HCT116 (cell line): ENCODE data around the gene MCF2L. TPM values are rescaled to one million over a fixed set of nuclear protein-coding genes. Genes with fewer than 3 reads are reported as not detected.

Experiments used
- ATAC-seq: fragments of 200-7000 bp; cut with Tn5 transposase; 2 replicates; pipeline ENCODE4 v1.9.1; 2020; ENCODE audit warnings: mild to moderate bottlenecking, moderate library complexity
- BruUV-seq: library from RNA; stranded (reverse); fragments of 400-500 nt; replicated peaks from 2 replicates; lab custom pipeline; 2021; lab: Mats Ljungman, UMichigan
- CTCF ChIA-PET: fragments of 300-600 bp; sonication (Branson Sonifier 250); formaldehyde crosslinking; loops from one replicate; lab custom pipeline; 2021; ENCODE audit warnings: antibody characterized with exemption; lab: Charles Lee
- POLR2A ChIA-PET: fragments of 300-600, 350-600 bp; sonication (Branson Sonifier 250); formaldehyde crosslinking; loops from one replicate; lab custom pipeline; 2021; ENCODE audit warnings: antibody characterized with exemption; lab: Charles Lee
- RAD21 ChIA-PET, 2 experiments: fragments of 300-600 bp; sonication (Branson Sonifier 250); formaldehyde crosslinking; loops; one replicate each; lab custom pipeline; 2023; ENCODE audit warnings: low total read pairs in 2 of 2; ENCODE audit not compliant: uncharacterized antibody in 2 of 2, unreplicated experiment in 2 of 2, low non-redundant PET in 1 of 2; lab: Charles Lee
- DNase-seq: peaks from one replicate; pipeline ENCODE4 v3.0.0-alpha.2; 2010; ENCODE audit warnings: low read depth, low spot score
- H2AFZ ChIP-seq: fragments of 200-600 bp; shearing (Covaris generic), sonication (generic); 2 replicates; pipeline ENCODE4 v1.6.1; 2017; ENCODE audit warnings: low read depth, mixed run types, mixed read lengths, antibody characterized with exemption, low read length; ENCODE audit not compliant: poor library complexity, severe bottlenecking
- H3K27ac ChIP-seq: 2 replicates; pipeline ENCODE4 v1.5.1; 2012; ENCODE audit warnings: low read depth, low read length
- H3K27me3 ChIP-seq: fragments of 200-600 bp; sonication (generic); 2 replicates; pipeline ENCODE4 v1.6.1; 2016; ENCODE audit warnings: mixed run types, low read length, mixed read lengths; ENCODE audit not compliant: insufficient read depth
- H3K36me3 ChIP-seq, 2 experiments: fragments of 200-500 bp in 1 of 2; fragments of 200-600 bp in 1 of 2; sonication (Bioruptor generic) in 1 of 2; sonication (generic) in 1 of 2; 2 replicates each; pipeline versions ENCODE4 v1.5.1 to v1.6.1; 2014 to 2016; ENCODE audit warnings: low read length in 2 of 2, inconsistent platforms in 1 of 2, mixed read lengths in 1 of 2, mixed run types in 1 of 2; ENCODE audit not compliant: insufficient read depth in 2 of 2, control insufficient read depth in 1 of 2
- H3K4me1 ChIP-seq, 2 experiments: fragments of 200-600 bp in 1 of 2; sonication (generic) in 1 of 2; 2 replicates each; pipeline versions ENCODE4 v1.5.1 to v1.6.1; 2012 to 2017; ENCODE audit warnings: low read length in 2 of 2, inconsistent platforms in 1 of 2, mild to moderate bottlenecking in 1 of 2, mixed read lengths in 1 of 2, mixed run types in 1 of 2, moderate library complexity in 1 of 2; ENCODE audit not compliant: insufficient read depth in 2 of 2, control insufficient read depth in 1 of 2
- H3K4me2 ChIP-seq: fragments of 200-600 bp; sonication (generic); 2 replicates; pipeline ENCODE4 v1.6.1; 2017; ENCODE audit warnings: mixed run types, low read length, mixed read lengths
- H3K4me3 ChIP-seq, 2 experiments: fragments of 200-600 bp in 1 of 2; sonication (generic) in 1 of 2; replicated peaks in 1 of 2; 2 replicates each; pipeline ENCODE4 v1.5.1; 2011 to 2016; ENCODE audit warnings: low read length in 2 of 2, control low read depth in 1 of 2, low read depth in 1 of 2, mild to moderate bottlenecking in 1 of 2, mixed read lengths in 1 of 2, mixed run types in 1 of 2
- H3K79me2 ChIP-seq: fragments of 200-600 bp; sonication (generic); 2 replicates; pipeline ENCODE4 v1.6.1; 2017; ENCODE audit warnings: mild to moderate bottlenecking, mixed run types, low read length, moderate library complexity, mixed read lengths; ENCODE audit not compliant: insufficient read depth
- H3K9ac ChIP-seq: fragments of 200-600 bp; sonication (generic); 2 replicates; pipeline ENCODE4 v1.6.1; 2016; ENCODE audit warnings: low read length, mixed read lengths
- H3K9me2 ChIP-seq: fragments of 200-600 bp; sonication (generic), shearing (Covaris generic); 2 replicates; pipeline ENCODE4 v1.6.1; 2017; ENCODE audit warnings: mixed run types, mild to moderate bottlenecking, moderate library complexity; ENCODE audit not compliant: insufficient read depth
- H3K9me3 ChIP-seq, 2 experiments: fragments of 200-500 bp in 1 of 2; fragments of 200-600 bp in 1 of 2; sonication (Bioruptor generic) in 1 of 2; sonication (generic) in 1 of 2; 2 replicates each; pipeline ENCODE4 v1.6.1; 2014 to 2017; ENCODE audit warnings: low read length in 2 of 2, mixed read lengths in 2 of 2, inconsistent platforms in 1 of 2, low read depth in 1 of 2, mild to moderate bottlenecking in 1 of 2, mixed run types in 1 of 2, moderate library complexity in 1 of 2; ENCODE audit not compliant: control insufficient read depth in 1 of 2, insufficient read depth in 1 of 2
- H4K20me1 ChIP-seq: fragments of 200-600 bp; sonication (generic), shearing (Covaris generic); 2 replicates; pipeline ENCODE4 v1.6.1; 2017; ENCODE audit warnings: mixed run types, mild to moderate bottlenecking, moderate library complexity; ENCODE audit not compliant: insufficient read depth
- CBX3 ChIP-seq: IDR thresholded peaks from 2 replicates; pipeline ENCODE4 v1.6.1; 2012; ENCODE audit warnings: low read depth
- EGR1 ChIP-seq: IDR thresholded peaks from 2 replicates; pipeline ENCODE4 v1.6.1; 2012; ENCODE audit warnings: low read depth
- EZH2phosphoT487 ChIP-seq: fragments of 200-600 bp; IDR thresholded peaks from 2 replicates; pipeline ENCODE4 v1.6.1; 2018; ENCODE audit warnings: antibody characterized with exemption, borderline replicate concordance
- POLR2AphosphoS5 ChIP-seq: IDR thresholded peaks from 2 replicates; pipeline ENCODE4 v1.6.1; 2011; ENCODE audit warnings: mild to moderate bottlenecking, low read depth, low read length, moderate library complexity
- RAD21 ChIP-seq: IDR thresholded peaks from 2 replicates; pipeline ENCODE4 v1.6.1; 2012; ENCODE audit warnings: low read depth, mild to moderate bottlenecking
- SP1 ChIP-seq: IDR thresholded peaks from 2 replicates; pipeline ENCODE4 v1.6.1; 2012; ENCODE audit warnings: low read depth
- SRF ChIP-seq: IDR thresholded peaks from 2 replicates; pipeline ENCODE4 v1.6.1; 2012; ENCODE audit warnings: low read depth
- YY1 ChIP-seq: IDR thresholded peaks from 2 replicates; pipeline ENCODE4 v1.6.1; 2011; ENCODE audit warnings: low read length, low read depth, moderate library complexity, mild to moderate bottlenecking; ENCODE audit not compliant: insufficient replicate concordance; ENCODE audit errors: extremely low read depth
- ZNF274 ChIP-seq: fragments of 200-500 bp; sonication (Bioruptor generic); IDR thresholded peaks from 2 replicates; pipeline ENCODE4 v1.6.1; 2014; ENCODE audit warnings: mild to moderate bottlenecking, low read depth, low read length, inconsistent platforms
- intact Hi-C: fragments of 100-400 bp; cut with micrococcal nuclease; formaldehyde crosslinking; loops from 2 replicates; pipeline ENCODE4 v1.10.0; 2022
- total RNA-seq: library from RNA; stranded (reverse); gene quantifications from one replicate; pipeline ENCODE4 v1.2.1, GENCODE V29; 2021; ENCODE audit not compliant: unreplicated experiment
- TF ChIP-seq, protein P1 (sequence below): IDR thresholded peaks from 2 replicates; pipeline ENCODE4 v1.6.1; 2012; ENCODE audit warnings: low read depth
- TF ChIP-seq, protein P2 (sequence below): IDR thresholded peaks from 2 replicates; pipeline ENCODE4 v1.6.1; 2012
- TF ChIP-seq, protein P3 (sequence below), 3 experiments: fragments of 200-600 bp in 1 of 3; sonication (generic) in 1 of 3; IDR thresholded peaks in 2 of 3; conservative IDR thresholded peaks in 1 of 3; 2 replicates each; pipeline ENCODE4 v1.5.1; 2012 to 2017; ENCODE audit warnings: low read depth in 2 of 3, low read length in 2 of 3, antibody characterized with exemption in 1 of 3, borderline replicate concordance in 1 of 3, control low read depth in 1 of 3, mild to moderate bottlenecking in 1 of 3, mixed read lengths in 1 of 3, mixed run types in 1 of 3, moderate library complexity in 1 of 3; ENCODE audit not compliant: insufficient read depth in 1 of 3

Gene MCF2L
- total RNA-seq, 1 experiment from 2014 or later = 19.3 TPM

- no peaks in the 10 kb centered on the region for H3K9me3 ChIP-seq
- H3K9ac ChIP-seq = no peak overlapping the region
- H3K27ac ChIP-seq = no peak overlapping the region
- POLR2A ChIA-PET = no interaction called here
- no peak overlapping the region for H3K4me3 ChIP-seq
- no peak for DNase-seq
- H3K4me1 ChIP-seq = no peaks in the 10 kb centered on the region
- no peaks in the 10 kb centered on the region for H4K20me1 ChIP-seq
- H2AFZ ChIP-seq = no peak overlapping the region
- intact Hi-C loops = no loop called here
- no peaks in the 10 kb centered on the region for H3K27me3 ChIP-seq
- TF ChIP-seq, protein P1, sequence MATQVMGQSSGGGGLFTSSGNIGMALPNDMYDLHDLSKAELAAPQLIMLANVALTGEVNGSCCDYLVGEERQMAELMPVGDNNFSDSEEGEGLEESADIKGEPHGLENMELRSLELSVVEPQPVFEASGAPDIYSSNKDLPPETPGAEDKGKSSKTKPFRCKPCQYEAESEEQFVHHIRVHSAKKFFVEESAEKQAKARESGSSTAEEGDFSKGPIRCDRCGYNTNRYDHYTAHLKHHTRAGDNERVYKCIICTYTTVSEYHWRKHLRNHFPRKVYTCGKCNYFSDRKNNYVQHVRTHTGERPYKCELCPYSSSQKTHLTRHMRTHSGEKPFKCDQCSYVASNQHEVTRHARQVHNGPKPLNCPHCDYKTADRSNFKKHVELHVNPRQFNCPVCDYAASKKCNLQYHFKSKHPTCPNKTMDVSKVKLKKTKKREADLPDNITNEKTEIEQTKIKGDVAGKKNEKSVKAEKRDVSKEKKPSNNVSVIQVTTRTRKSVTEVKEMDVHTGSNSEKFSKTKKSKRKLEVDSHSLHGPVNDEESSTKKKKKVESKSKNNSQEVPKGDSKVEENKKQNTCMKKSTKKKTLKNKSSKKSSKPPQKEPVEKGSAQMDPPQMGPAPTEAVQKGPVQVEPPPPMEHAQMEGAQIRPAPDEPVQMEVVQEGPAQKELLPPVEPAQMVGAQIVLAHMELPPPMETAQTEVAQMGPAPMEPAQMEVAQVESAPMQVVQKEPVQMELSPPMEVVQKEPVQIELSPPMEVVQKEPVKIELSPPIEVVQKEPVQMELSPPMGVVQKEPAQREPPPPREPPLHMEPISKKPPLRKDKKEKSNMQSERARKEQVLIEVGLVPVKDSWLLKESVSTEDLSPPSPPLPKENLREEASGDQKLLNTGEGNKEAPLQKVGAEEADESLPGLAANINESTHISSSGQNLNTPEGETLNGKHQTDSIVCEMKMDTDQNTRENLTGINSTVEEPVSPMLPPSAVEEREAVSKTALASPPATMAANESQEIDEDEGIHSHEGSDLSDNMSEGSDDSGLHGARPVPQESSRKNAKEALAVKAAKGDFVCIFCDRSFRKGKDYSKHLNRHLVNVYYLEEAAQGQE = no peak
- TF ChIP-seq YY1 (no peak), SP1 (no peak), SRF (no peak), EGR1 (no peak), EZH2phosphoT487 (no peak), CBX3 (no peak), RAD21 (no peak), ZNF274 (no peak), POLR2AphosphoS5 (no peak)
- TF ChIP-seq, protein P2, sequence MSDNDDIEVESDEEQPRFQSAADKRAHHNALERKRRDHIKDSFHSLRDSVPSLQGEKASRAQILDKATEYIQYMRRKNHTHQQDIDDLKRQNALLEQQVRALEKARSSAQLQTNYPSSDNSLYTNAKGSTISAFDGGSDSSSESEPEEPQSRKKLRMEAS = no peak
- TF ChIP-seq, protein P3, sequence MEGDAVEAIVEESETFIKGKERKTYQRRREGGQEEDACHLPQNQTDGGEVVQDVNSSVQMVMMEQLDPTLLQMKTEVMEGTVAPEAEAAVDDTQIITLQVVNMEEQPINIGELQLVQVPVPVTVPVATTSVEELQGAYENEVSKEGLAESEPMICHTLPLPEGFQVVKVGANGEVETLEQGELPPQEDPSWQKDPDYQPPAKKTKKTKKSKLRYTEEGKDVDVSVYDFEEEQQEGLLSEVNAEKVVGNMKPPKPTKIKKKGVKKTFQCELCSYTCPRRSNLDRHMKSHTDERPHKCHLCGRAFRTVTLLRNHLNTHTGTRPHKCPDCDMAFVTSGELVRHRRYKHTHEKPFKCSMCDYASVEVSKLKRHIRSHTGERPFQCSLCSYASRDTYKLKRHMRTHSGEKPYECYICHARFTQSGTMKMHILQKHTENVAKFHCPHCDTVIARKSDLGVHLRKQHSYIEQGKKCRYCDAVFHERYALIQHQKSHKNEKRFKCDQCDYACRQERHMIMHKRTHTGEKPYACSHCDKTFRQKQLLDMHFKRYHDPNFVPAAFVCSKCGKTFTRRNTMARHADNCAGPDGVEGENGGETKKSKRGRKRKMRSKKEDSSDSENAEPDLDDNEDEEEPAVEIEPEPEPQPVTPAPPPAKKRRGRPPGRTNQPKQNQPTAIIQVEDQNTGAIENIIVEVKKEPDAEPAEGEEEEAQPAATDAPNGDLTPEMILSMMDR (IDR thresholded peaks at IDR 0.05 in 2 of 3, conservative IDR thresholded peaks at IDR 0.05 in 1 of 3; ENCODE audit: borderline replicate concordance in 1 of 3, insufficient read depth in 1 of 3, low read depth in 2 of 3, low read length in 2 of 3) = no peak
- TF ChIP-seq, all 23 proteins: peak for 0
- RAD21 ChIA-PET = no interaction called here
- no peaks in the 10 kb centered on the region for H3K9me2 ChIP-seq
- ATAC-seq = no peak
- H3K4me2 ChIP-seq = no peak overlapping the region
- H3K36me3 ChIP-seq = no peaks in the 10 kb centered on the region
- no TSS peak for BruUV-seq
- H3K79me2 ChIP-seq = no peaks in the 10 kb centered on the region
- CTCF ChIA-PET = no interaction called here
These were observed 78.6 kb downstream of the MCF2L start for GRCh38 chr13:113047587-113047986.
